Urothelium cell line (cell line): ENCODE results near the gene TMEM165.

ENCODE experiments used
- DNase-seq: peaks from one replicate; pipeline ENCODE4 v3.0.0; 2011; ENCODE audit warnings: low spot score, mixed read lengths
- FAIRE-seq: peaks from 2 replicates; lab custom pipeline; 2011; peaks lifted over from hg19 to GRCh38; lab: Jason Lieb, UNC

TMEM165 gene

DNA sequence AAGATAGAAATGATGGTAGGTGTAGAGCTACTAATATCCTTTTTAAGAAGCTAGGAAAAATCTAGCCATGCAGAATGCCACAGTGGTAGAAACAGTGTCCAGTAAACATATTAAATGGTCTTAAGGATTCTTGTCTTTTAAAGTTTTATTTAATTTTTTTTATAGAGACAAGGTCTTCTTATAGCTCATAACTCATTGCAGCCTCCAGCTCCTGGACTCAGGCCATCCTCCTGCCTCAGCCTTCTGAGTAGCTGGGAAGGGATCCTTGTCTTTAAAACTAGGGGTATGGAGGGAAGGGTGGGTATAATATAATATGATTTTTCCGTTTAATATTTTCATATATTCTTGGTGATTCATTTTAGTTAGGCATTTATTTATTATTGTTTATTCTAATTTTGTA is 3.8 kb downstream of the TMEM165 start:
- FAIRE-seq (no peak), DNase-seq (no peak)

DNA sequence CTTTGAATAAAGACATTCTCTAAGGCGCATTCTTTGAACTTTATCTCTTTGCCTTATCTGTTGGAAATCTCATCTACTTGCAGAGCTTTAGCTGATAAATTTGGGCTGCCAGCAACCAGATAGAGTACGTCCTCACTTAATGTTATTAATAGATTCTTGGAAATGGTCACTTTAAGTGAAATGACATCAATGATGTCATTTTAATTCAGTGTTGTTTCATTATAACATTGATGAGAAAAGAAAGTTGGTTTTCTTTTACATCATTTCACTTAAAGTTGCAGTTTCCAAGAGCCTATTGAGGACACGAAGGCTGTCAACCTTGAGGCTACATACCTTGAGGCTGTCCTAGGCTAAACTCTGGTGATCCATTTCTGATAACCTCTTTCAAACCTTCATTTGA is 9.3 kb downstream of the TMEM165 start:
- no peak for DNase-seq
- FAIRE-seq: no peak

DNA sequence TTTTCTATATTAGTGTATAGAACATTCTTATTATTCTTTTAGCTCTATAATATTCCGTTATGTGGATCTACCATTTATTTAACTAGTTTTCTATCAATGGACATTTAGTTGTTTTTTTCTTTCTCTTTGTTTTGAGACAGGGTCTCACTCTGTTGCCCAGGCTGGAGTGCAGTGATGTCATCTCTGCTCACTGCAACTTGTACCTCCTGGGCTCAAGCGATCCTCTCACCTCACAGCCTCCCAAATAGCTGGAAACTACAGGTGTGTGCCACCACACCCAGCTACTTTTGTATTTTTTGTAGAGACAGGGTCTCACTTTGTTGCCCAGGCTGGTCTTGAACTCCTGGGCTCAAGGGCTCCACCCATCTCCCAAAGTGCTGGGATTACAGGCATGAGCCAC is 10.8 kb downstream of the TMEM165 start:
- FAIRE-seq: no peak
- no peak for DNase-seq

DNA sequence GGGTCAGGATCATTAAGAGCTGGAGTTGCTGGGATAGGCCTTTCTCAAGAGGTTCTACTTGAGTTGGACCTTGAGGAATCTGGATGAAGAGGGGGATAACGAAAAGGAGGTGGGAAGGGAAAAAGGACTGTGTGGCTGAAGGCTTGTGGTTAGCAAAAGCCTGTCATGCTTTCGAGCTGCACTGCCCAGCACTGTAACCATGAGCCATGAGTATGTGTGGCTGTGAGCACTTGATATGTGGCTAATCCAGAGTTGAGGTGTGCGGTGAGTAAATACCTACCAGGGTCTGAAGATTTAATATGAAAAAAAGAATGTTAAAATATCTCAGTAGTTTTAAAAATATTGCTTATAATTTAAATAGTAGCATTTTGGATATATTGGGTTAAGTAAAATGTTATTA is 11.4 kb downstream of the TMEM165 start:
- FAIRE-seq: no peak
- DNase-seq: no peak

DNA sequence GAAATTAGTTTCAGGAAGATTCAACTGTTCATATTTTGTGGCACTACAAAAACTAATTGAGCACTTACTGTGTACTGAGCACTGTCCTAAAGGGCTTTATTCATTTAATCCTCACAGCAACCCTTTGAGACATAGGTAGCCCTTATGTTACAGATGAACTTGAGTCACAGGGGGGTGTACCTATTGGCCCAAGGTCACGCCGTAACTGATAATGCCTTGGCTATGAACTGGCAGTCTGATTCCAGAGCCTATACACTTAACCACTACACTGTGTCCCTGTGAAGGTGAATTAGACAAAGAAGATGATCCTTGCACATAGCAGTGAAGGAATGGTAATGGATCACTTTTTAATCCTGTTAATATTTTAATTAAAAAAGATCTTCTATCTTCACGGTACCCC is 12.0 kb downstream of the TMEM165 start:
- FAIRE-seq (no peak), DNase-seq (no peak)

DNA sequence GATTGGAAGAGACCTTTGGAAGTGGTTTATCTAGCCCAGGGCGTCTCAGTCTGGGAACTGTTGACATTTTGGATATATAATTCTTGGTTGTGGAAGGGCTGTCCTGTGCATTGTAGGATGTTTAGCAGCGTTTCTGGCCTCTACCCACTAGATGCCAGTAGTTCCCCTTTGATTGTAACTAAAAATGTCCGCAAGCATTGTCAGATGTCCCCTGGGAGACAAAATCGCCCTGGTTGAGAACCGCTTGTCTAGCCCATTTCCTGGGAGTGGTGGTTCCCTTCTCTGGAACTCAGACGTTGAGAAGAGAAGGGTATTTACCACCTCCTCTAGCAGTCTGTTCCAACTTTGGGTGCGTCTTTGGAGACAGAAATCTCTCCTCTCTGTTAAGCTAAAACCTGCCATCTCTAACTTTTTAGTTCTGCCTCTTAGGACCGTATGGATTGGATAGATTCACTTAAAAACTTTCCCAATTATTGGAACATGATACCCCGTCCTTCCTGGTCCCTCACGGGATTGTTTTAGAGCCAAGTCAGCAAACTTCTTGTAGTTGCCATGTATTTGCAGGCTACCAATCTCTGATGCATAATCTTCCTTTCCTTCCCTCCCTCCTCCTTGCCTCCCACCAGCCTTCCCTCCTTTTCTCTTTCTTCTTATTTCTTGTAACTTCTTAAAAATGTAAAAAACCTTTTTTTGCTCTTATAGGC is 13.9 kb downstream of the TMEM165 start:
- no peak for FAIRE-seq

DNA sequence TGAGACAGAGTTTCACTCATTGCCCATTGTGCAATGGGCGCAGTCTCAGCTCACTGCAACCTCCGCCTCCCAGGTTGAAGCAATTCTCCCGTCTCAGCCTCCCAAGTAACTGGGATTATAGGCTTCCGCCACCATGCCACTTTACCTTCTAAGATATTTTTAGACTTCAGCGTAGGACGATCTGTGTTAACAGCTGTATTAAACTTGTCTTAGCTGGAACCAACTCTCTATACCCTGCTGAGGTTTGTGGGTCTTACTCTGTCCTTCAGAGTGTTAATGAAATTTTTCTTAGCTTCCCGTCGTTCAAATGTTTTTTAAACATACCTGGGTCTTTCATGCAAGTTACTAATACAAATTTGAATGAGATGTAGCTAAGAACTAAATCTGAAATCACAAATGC is 14.7 kb downstream of the TMEM165 start:
- FAIRE-seq: no peak

More for the DNA sequence above, 13.9 kb downstream of the TMEM165 start:
- DNase-seq: peak; percentile 67

DNA sequence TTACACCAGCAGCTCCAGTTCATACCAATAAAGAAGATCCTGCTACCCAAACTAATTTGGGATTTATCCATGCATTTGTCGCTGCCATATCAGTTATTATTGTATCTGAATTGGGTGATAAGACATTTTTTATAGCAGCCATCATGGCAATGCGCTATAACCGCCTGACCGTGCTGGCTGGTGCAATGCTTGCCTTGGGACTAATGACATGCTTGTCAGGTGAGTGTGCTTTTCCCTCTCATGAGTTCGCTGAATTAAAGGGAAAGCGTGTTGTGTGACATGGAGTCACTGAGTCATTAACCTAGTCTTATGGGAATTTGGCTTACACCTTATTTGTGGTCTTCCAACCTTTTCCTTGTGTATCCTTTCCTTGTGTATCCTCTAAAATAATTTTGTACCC is 15.9 kb downstream of the TMEM165 start:
- DNase-seq (no peak), FAIRE-seq (no peak)

More for the DNA sequence above, 14.7 kb downstream of the TMEM165 start:
- no peak for DNase-seq

DNA sequence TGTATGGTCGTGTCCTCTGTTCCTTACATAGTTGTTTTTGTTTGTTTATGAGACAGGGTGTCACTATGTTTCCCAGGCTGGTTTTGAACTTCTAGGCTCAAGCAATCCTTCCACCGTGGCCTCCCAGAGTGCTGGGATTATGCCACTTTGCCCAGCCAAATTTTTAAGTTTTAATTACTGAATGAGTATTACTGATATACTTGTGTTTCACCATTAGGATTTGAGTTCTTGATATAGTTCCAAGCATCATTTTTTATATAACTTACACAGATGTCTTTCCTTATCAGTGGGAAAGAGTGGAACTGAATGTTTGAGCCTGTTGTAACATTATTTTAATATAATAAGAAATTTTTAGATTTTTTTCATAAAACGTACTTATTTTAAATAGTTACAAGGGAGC is 20.4 kb downstream of the TMEM165 start:
- no peak for FAIRE-seq

DNA sequence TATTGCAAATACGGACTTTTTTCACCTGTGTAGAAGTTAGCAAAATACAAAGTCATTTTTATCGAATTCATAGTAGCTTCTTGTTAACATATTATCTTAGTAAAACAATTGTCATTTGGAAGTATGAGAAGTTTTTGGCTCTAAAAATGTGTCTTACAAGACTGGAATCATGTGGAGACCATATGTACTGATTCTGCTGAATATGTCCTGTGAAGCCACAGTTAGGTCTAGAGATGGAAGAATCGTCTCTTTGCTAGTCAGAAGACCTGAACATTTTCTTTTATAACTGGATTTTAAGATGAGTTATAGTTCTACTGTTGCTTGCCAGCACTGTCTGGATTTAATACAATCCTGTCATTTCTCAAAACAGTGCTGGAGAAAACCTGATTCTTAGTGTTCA is 29.0 kb downstream of the TMEM165 start:
- FAIRE-seq (no peak), DNase-seq (no peak)

More for the DNA sequence above, 20.4 kb downstream of the TMEM165 start:
- DNase-seq: no peak

DNA sequence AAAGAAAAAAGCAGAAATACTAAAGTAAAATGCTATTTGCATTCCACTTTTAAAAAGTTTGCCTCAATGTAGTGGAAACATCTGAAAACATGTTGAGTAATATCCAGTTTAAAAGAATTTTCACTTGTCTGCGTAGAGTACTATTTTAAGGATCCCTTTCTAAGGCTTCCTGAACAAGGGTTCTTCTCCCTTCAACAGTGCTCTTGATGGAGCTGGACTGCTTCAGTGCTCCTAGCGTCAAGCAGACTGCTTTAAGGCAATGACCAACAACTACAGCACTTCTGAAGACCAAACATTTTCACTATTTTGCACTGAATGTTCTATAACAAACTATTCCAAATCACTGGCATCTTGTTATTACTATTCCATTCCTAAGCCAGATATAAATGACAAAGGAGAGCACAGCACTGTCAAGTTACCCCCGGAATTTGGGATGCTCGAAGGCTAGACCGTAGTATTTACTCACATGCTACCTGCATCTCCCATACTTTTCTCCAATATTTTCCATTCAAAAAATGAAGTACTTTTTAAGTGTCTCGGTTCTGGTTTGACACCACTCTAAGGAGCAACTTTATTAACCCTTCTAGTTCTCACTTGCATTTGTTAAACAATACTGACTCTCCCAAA is 36.1 kb downstream of the TMEM165 start:
- FAIRE-seq (no peak), DNase-seq (no peak)

DNA sequence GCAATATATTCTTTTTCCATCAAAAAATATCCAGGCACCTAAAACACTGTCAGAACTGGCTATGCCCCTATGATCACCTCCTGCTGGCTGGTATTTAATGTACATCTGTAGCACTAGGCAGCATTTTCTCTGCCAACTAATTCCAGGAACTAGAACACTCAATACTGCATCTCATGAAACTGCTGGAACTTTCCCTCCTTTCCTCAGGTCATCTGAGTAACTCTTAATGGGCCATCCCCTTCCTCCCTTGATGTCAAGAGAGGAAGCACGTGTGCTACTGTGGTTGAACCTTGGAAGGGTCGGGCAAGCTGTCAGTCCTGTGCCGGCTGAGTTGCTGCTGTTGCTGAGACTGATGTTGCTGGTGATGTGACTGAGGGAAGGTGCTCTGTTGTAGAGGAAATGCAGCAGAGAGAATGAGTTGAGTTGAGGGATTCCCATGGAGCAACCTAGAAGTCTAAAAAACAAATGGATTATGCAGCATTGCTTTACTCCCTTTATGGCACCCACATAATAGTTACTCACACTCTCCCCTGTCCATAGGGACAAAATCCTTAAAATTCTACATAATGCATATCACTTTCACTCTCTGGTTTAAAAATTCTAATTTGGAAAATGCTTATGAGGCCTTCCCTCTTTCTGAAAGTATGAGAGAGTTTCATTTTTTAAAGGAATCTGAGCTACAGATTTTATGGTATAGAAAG is 39.5 kb downstream of the TMEM165 start:
- FAIRE-seq (no peak), DNase-seq (no peak)

DNA sequence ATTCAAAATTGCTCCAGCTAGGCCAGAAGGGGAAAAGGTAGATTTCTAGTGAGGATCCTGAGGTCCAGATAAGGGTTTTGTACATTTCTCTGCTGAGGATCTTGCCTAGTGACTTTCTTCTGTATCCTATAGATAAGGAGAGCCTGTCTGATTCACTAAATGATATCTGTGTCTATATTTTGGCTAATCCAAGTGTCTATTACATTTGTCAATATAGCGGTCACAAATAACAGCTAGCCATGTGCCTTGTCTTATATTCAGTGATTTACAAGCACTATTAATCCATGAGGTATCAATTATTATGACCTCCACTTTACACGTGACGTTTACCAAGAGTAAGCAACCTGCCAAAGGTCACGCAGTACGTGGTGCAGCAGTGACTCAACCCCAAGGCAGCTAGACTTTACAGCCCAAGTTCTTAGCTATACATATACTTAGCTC is 41.6 kb downstream of the TMEM165 start:
- FAIRE-seq (no peak), DNase-seq (no peak)

DNA sequence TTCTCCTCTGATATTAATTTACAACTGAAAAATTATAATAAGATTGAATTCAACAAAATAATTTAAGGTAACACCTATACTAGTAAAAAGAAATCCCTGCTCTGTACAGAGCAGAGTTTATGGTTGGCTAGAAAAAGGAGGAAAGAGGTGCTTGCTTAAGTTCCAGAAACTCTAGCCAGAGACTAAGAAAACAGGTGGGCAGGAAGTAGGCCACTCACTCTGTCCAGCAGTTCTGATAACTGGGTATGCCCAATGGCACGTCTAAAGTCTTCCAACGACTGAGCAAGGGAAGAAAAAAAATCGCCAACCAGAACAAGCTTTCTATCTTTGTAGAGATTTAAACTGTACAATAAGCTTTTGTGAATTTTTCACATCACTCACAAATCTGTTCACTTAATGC is 42.1 kb downstream of the TMEM165 start:
- FAIRE-seq (no peak), DNase-seq (no peak)

DNA sequence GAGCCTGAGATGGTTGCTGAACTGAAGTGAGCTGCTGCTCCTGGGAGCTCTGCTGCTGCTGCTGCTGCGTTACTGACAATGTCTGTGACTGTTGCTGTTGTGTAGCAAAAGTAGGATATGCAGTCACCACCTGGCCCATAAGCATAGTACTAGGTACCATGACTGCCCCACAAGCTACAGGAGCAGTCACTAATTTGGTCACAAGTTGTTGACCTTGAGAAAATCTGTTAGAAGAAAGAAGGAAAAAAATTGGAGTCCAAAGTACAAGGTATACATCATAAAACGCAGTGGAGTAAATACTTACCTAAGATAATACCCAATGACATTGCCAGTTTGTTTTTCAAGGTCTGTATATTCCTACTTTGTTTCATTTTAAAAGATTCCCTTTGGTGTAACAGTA is 42.6 kb downstream of the TMEM165 start:
- FAIRE-seq (no peak), DNase-seq (no peak)

DNA sequence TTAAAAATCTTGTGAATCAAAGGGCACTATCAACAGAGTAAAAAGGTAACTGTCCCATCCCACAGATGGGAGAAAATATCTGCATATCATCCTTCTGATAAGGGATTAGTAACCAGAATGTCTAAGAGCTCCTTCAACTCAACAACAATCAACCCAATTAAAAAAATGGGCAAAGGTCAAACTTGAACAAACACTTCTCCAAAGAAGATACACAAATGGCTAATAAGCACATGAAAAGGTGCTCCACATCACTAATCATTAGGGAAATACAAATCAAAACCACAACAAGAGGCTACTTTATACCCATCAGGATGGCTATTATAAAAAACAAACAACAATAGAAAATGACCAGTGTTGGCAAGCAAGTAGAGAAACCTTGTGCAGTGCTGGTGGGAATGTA is 43.3 kb downstream of the TMEM165 start:
- no peak for FAIRE-seq
- no peak for DNase-seq

DNA sequence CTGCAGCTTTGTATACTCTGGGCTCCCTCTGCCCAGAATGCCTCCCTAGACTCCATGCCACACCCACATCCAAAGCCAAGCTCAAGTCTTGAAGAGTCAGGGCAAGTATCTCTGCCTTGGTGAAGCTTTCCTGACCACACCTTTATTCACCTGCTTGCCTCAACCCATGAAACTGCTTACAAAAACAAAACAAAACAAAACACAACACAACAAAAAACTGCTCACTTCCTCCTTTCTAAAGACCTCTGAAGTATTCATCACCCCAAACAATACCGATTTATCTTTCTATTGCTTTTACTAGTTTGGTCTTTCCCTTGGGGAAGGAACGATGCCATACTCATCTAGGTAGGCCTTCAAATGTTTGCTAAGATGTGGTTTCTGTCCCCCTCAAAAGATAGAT is 45.0 kb downstream of the TMEM165 start:
- DNase-seq (no peak), FAIRE-seq (no peak)

DNA sequence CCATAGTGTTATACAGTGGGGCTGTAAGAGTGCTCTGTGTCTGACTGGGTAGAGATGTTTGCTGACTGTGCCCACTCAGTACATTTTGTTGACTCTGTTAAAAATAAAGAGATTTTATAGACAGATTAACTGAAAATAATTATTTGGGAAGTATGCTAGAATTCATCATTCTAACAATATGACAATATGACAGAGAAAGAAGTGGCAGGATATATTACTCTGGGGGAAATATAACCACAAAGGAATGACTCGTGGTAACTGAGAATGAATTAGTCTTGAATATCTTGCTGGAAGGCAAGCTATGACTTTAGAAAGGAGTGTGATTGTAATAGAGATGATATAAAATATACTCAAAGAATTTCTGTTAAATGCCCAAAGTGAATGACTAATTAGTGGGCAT is 46.8 kb downstream of the TMEM165 start:
- FAIRE-seq (no peak), DNase-seq (no peak)

DNA sequence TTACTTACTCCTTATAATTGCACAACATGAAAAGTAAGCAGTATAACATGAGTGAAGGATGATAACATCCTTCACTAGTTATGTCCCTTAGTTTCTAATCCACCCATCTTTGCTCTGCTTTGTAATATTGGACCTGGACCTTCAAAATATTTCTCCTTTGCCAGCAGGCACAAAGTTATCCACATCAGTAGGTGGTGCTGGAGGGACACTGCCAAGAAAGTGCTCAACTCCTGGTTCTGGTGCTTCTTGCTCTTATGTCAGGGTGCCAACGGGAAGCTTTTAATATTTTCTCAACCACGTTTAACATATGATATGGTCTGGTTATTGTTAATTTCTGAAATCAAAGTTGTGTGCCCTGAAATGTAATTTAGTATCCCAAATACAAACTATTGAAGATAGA is 49.1 kb downstream of the TMEM165 start:
- FAIRE-seq (no peak), DNase-seq (no peak)

DNA sequence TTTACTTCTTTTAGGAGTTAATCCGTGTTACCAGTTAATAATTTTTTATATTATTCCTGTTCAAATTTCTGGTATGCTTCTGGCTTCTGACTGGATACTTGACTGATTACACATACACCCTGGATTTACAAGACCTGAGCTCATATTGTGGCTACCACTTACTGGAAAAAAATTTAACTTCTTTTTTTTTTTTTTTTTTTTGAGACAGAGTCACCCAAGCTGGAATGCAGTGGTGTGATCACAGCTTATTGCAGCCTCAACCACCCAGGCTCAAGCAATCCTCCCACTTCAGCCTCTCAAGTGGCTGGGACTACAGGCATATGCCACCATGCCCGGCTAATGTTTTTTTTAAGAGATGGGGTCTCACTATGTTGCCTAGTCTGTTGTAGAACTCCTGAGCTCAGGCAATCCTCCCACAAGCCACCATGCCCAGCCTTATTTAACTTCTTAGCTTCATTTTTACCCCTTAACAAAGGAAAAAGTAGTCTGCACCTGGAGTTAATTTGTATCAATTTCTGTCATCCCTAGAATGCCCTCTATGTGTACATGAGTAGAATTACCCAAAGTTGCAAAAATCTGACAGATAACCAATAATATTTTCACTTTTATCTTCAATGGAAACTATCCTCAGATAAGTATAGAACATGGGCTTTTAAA is 50.3 kb downstream of the TMEM165 start:
- no peak for FAIRE-seq
- DNase-seq: peak; percentile 37

DNA sequence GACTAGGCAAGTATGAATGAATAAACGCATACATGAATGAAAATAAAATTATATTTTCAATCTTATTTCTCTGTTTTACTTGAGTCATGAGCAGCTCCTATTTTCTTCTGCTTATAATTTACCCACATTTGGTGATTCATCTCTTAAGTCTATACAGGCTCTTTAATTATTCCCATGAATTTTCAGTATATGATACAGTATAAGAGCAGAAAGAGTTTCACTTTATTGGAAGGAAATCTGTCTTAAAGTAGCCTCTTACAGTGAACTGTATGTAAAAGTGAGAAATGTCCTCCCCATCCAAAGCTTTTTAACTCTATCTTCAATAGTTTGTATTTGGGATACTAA is 50.8 kb downstream of the TMEM165 start:
- DNase-seq (no peak), FAIRE-seq (no peak)
